ENCODE measurements around the gene MACROD2.

Gene MACROD2

GRCh38 chr20:15921930-15922329, 1926.6 kb downstream of the MACROD2 start:
- no peak for DNase-seq (ENCODE audit: low read depth)
- TF ChIP-seq CTCF (conservative IDR thresholded peaks at IDR 0.05; ENCODE audit: low read depth, low read length), result no peak

GRCh38 chr20:15922556-15922955, 1927.2 kb downstream of the MACROD2 start:
- no peak overlapping the region for H3K4me3 ChIP-seq (ENCODE audit: low read length)
- TF ChIP-seq CTCF (conservative IDR thresholded peaks at IDR 0.05; ENCODE audit: low read depth, low read length), result no peak
- DNase-seq (ENCODE audit: low read depth), result no peak

More at GRCh38 chr20:15921930-15922329, 1926.6 kb downstream of the MACROD2 start:
- H3K4me3 ChIP-seq (ENCODE audit: low read length), result no peak overlapping the region

GRCh38 chr20:15923030-15923776, 1927.9 kb downstream of the MACROD2 start:
- DNase-seq (ENCODE audit: low read depth), result no peak
- no peak overlapping the region for H3K4me3 ChIP-seq (ENCODE audit: low read length)
- no peak for TF ChIP-seq CTCF (conservative IDR thresholded peaks at IDR 0.05; ENCODE audit: low read depth, low read length)

GRCh38 chr20:15924556-15924955, 1929.2 kb downstream of the MACROD2 start:
- DNase-seq (ENCODE audit: low read depth), result no peak
- no peak overlapping the region for H3K4me3 ChIP-seq (ENCODE audit: low read length)
- no peak for TF ChIP-seq CTCF (conservative IDR thresholded peaks at IDR 0.05; ENCODE audit: low read depth, low read length)

GRCh38 chr20:15925376-15925775, 1930.1 kb downstream of the MACROD2 start:
- no peak overlapping the region for H3K4me3 ChIP-seq (ENCODE audit: low read length)
- TF ChIP-seq CTCF (conservative IDR thresholded peaks at IDR 0.05; ENCODE audit: low read depth, low read length), result no peak
- no peak for DNase-seq (ENCODE audit: low read depth)

- no peak for TF ChIP-seq CTCF (conservative IDR thresholded peaks at IDR 0.05; ENCODE audit: low read depth, low read length)
- no peak for DNase-seq (ENCODE audit: low read depth)
- H3K4me3 ChIP-seq (ENCODE audit: low read length), result no peak overlapping the region
Observed at GRCh38 chr20:15927893-15928650, 1932.8 kb downstream of the MACROD2 start.

Data from retinal pigment epithelial cell (primary cell).